K562 (cell line): ENCODE data around the gene KCNJ2. TPM values are rescaled to one million over a fixed set of nuclear protein-coding genes. Genes with fewer than 3 reads are reported as not detected.

Experiments
- ATAC-seq: fragments of 200-7000 bp; cut with Tn5 transposase; 3 replicates; pipeline ENCODE4 v1.9.1; 2020; ENCODE audit warnings: moderate library complexity
- BruUV-seq: library from RNA; stranded (reverse); fragments of 400-500 nt; replicated peaks from 2 replicates; lab custom pipeline; 2021; lab: Mats Ljungman, UMichigan
- CTCF ChIA-PET: fragments of 300-600 bp; formaldehyde crosslinking; extraction: SDS; loops from one replicate; lab custom pipeline; 2021; ENCODE audit warnings: low intra/inter-chr PET ratio; lab: Yijun Ruan, JAX
- POLR2A ChIA-PET: fragments of 300-600, 350-650 bp; sonication (Branson Sonifier 250); formaldehyde crosslinking; extraction: SDS; loops from one replicate; lab custom pipeline; 2021; ENCODE audit warnings: antibody characterized with exemption, inconsistent platforms; lab: Yijun Ruan, JAX
- DNase-seq, 4 experiments: peaks; one replicate each; pipeline versions ENCODE4 v3.0.0 to v3.0.0-alpha.2; 2011 to 2018; ENCODE audit warnings: low spot score in 3 of 4, mixed read lengths in 3 of 4; ENCODE audit errors: extremely low read depth in 1 of 4
- FAIRE-seq: peaks from 2 replicates; lab custom pipeline; 2011; peaks lifted over from hg19 to GRCh38; lab: Jason Lieb, UNC
- H2AFZ ChIP-seq: 2 replicates; pipeline ENCODE4 v1.6.0; 2011; ENCODE audit warnings: low read depth, low read length, control low read depth, inconsistent platforms
- H3K27ac ChIP-seq: fragments of 200-600 bp; 3 replicates; pipeline ENCODE4 v1.8.0; 2011; ENCODE audit warnings: low read depth, mild to moderate bottlenecking, control low read depth, inconsistent platforms, low read length, moderate library complexity, mixed read lengths; ENCODE audit errors: extremely low read depth
- H3K27me3 ChIP-seq, 2 experiments: fragments of 300-600 bp in 1 of 2; 2 replicates in 1 of 2; 3 replicates in 1 of 2; pipeline versions ENCODE4 v1.6.0 to v1.8.0; 2011; ENCODE audit warnings: inconsistent platforms in 2 of 2, low read length in 2 of 2, mild to moderate bottlenecking in 1 of 2, mixed read lengths in 1 of 2, moderate library complexity in 1 of 2; ENCODE audit not compliant: control insufficient read depth in 2 of 2, insufficient read depth in 2 of 2
- H3K36me3 ChIP-seq: fragments of 300-600 bp; 3 replicates; pipeline ENCODE4 v1.8.0; 2011; ENCODE audit warnings: mild to moderate bottlenecking, low read length, inconsistent platforms; ENCODE audit not compliant: control insufficient read depth, insufficient read depth
- H3K4me1 ChIP-seq, 2 experiments: fragments of 200-600 bp in 1 of 2; replicated peaks in 1 of 2; 2 replicates in 1 of 2; 3 replicates in 1 of 2; pipeline versions ENCODE4 v1.5.1 to v1.8.0; 2011; ENCODE audit warnings: inconsistent platforms in 2 of 2, low read length in 2 of 2, mild to moderate bottlenecking in 1 of 2, mixed read lengths in 1 of 2, moderate library complexity in 1 of 2; ENCODE audit not compliant: control insufficient read depth in 2 of 2, insufficient read depth in 2 of 2
- H3K4me2 ChIP-seq: 2 replicates; pipeline ENCODE4 v1.6.1; 2011; ENCODE audit warnings: low read length, control low read depth, inconsistent platforms, mixed read lengths; ENCODE audit not compliant: insufficient read depth
- H3K4me3 ChIP-seq: fragments of 200-600 bp; sonication (generic), shearing (Covaris generic); 2 replicates; pipeline ENCODE4 v1.5.1; 2016; ENCODE audit warnings: control low read depth, inconsistent platforms
- H3K79me2 ChIP-seq: fragments of 200-600 bp; 3 replicates; pipeline ENCODE4 v1.8.0; 2011; ENCODE audit warnings: low read length, inconsistent platforms; ENCODE audit not compliant: control insufficient read depth, insufficient read depth
- H3K9ac ChIP-seq, 2 experiments: 2 replicates each; pipeline versions ENCODE4 v1.6.0 to v1.6.1; 2011; ENCODE audit warnings: low read depth in 2 of 2, low read length in 2 of 2, control low read depth in 1 of 2, inconsistent platforms in 1 of 2, mild to moderate bottlenecking in 1 of 2, mixed read lengths in 1 of 2; ENCODE audit not compliant: insufficient read depth in 1 of 2
- H3K9me1 ChIP-seq: one replicate; pipeline ENCODE4 v1.6.0; 2011; ENCODE audit warnings: inconsistent platforms, mild to moderate bottlenecking, low read length, moderate library complexity; ENCODE audit not compliant: control insufficient read depth, insufficient read depth
- H3K9me3 ChIP-seq: replicated peaks from 2 replicates; pipeline ENCODE4 v1.5.1; 2011; ENCODE audit warnings: low read depth, low read length, inconsistent platforms; ENCODE audit not compliant: control insufficient read depth, insufficient read depth
- H4K20me1 ChIP-seq: replicated peaks from 2 replicates; pipeline ENCODE4 v1.6.1; 2011; ENCODE audit warnings: low read length, inconsistent platforms, mixed read lengths; ENCODE audit not compliant: control insufficient read depth, insufficient read depth
- BCLAF1 ChIP-seq, 2 experiments: fragments of 450-650 bp in 1 of 2; IDR thresholded peaks; 2 replicates each; pipeline ENCODE4 v1.6.1; 2011 to 2017; ENCODE audit warnings: low read depth in 2 of 2, antibody characterized with exemption in 1 of 2, borderline replicate concordance in 1 of 2, low read length in 1 of 2, mild to moderate bottlenecking in 1 of 2, mixed read lengths in 1 of 2; ENCODE audit not compliant: control insufficient read depth in 1 of 2
- CBX3 ChIP-seq, 2 experiments: IDR thresholded peaks; 1 replicate in 1 of 2; 2 replicates in 1 of 2; pipeline ENCODE4 v1.6.1; 2012; ENCODE audit warnings: inconsistent platforms in 2 of 2, low read length in 2 of 2, borderline replicate concordance in 1 of 2, control low read depth in 1 of 2
- CREM ChIP-seq: IDR thresholded peaks from 2 replicates; pipeline ENCODE4 v1.6.1; 2014; ENCODE audit warnings: antibody characterized with exemption, low read depth
- GABPB2 ChIP-seq: fragments of 250-450 bp; sonication (Bioruptor Pico); conservative IDR thresholded peaks from 2 replicates; pipeline ENCODE4 v1.5.1; 2021; ENCODE audit warnings: mild to moderate bottlenecking
- IFI16 ChIP-seq: fragments of 250-450 bp; sonication (Bioruptor Pico); IDR thresholded peaks from 2 replicates; pipeline ENCODE4 v2.1.2; 2022; ENCODE audit warnings: mild to moderate bottlenecking, inconsistent platforms
- MCM3 ChIP-seq: fragments of 450-650 bp; IDR thresholded peaks from 2 replicates; pipeline ENCODE4 v1.6.1; 2016
- RBM34 ChIP-seq: fragments of 200-400 bp; formaldehyde crosslinking; IDR thresholded peaks from 2 replicates; pipeline ENCODE4 v1.6.1; 2018; ENCODE audit warnings: low read length, borderline replicate concordance; ENCODE audit not compliant: insufficient read depth
- ZNF668 ChIP-seq: fragments of 250-450 bp; sonication (Bioruptor Pico); IDR thresholded peaks from 2 replicates; pipeline ENCODE4 v1.8.0; 2022; ENCODE audit warnings: mild to moderate bottlenecking, inconsistent platforms
- WGBS: fragments of 100-300 bp; shearing (Covaris generic); methylation state at CpG from one replicate; pipeline ENCODE4 v1.1.6; 2016; ENCODE audit warnings: low coverage, mixed read lengths; ENCODE audit not compliant: insufficient coverage; ENCODE audit errors: missing lambda C conversion rate; 5-methylcytosine and 5-hydroxymethylcytosine counted together
- in situ Hi-C: fragments of 300-500 bp; cut with MboI; formaldehyde crosslinking; loops from 4 replicates; pipeline ENCODE4 v1.15.0; 2018; ENCODE audit warnings: inconsistent platforms, mixed read lengths
- intact Hi-C: fragments of 100-400 bp; cut with micrococcal nuclease; formaldehyde crosslinking; loops from 2 replicates; pipeline ENCODE4 v1.14.2; 2022
- polyA plus RNA-seq, 8 experiments: library from polyadenylated mRNA; depleted of rRNA in 4 of 8; stranded (reverse) in 5 of 8; unstranded in 3 of 8; fragments of >200 nt; fragmentation: Nextera tagmentation in 2 of 8; fragmentation: Illumina TruSeq in 1 of 8; extraction: Ambion mirVana in 2 of 8; extraction: Trizol in 1 of 8; gene quantifications; 2 replicates each; pipeline versions ENCODE4 v1.2.1 to v1.2.3, GENCODE V29; 2011 to 2014; ENCODE audit warnings: inconsistent platforms in 1 of 8, missing spikeins in 1 of 8
- total RNA-seq, 7 experiments: library from RNA; depleted of rRNA in 6 of 7; stranded (reverse); fragments of >200 nt in 6 of 7; fragmentation: Illumina TruSeq in 2 of 7; extraction: Trizol in 2 of 7; gene quantifications; 2 replicates each; pipeline versions ENCODE4 v1.2.1 to v1.2.3, GENCODE V29; 2011 to 2021; ENCODE audit warnings: low replicate concordance in 1 of 7
- TF ChIP-seq, protein P1 (sequence below): fragments of 450-650 bp; formaldehyde crosslinking; IDR thresholded peaks from 2 replicates; pipeline ENCODE4 v1.4.0; 2022; ENCODE audit warnings: mild to moderate bottlenecking, moderate library complexity

The KCNJ2 gene
- total and polyA plus RNA-seq, 9 of the 15 experiments (the other 6 are each of a cell fraction or from before 2014, with no cell fraction given) = not detected

- H3K79me2 ChIP-seq = no peaks in the 10 kb centered on the region
- no peaks in the 10 kb centered on the region for H3K4me1 ChIP-seq
- ChIA-PET POLR2A (no interaction called here), CTCF (no interaction called here)
- H3K4me2 ChIP-seq = no peak overlapping the region
- H3K9me1 ChIP-seq = no peaks in the 10 kb centered on the region
- H3K9ac ChIP-seq = no peak overlapping the region
- no peaks in the 10 kb centered on the region for H3K27me3 ChIP-seq
- WGBS = 0% methylated on average over 2 of the region's 2 CpGs
- no peak overlapping the region for H3K27ac ChIP-seq
- no peak overlapping the region for H2AFZ ChIP-seq
- intact Hi-C loops = no loop called here
- no peak for ATAC-seq
- no peaks in the 10 kb centered on the region for H3K36me3 ChIP-seq
- in situ Hi-C loops = no loop called here
- no peak for DNase-seq
- TF ChIP-seq IFI16 (CRISPR knock-in tag) (no peak), CBX3 (IDR thresholded peaks at IDR 0.05; ENCODE audit: borderline replicate concordance in 1 of 2, low read length in 2 of 2) (no peak), RBM34 (no peak), MCM3 (no peak), CREM (no peak), BCLAF1 (IDR thresholded peaks at IDR 0.05; ENCODE audit: borderline replicate concordance in 1 of 2, control insufficient read depth in 1 of 2, low read depth in 2 of 2, low read length in 1 of 2) (no peak), GABPB2 (CRISPR knock-in tag) (no peak), ZNF668 (no peak)
- TF ChIP-seq, protein P1, sequence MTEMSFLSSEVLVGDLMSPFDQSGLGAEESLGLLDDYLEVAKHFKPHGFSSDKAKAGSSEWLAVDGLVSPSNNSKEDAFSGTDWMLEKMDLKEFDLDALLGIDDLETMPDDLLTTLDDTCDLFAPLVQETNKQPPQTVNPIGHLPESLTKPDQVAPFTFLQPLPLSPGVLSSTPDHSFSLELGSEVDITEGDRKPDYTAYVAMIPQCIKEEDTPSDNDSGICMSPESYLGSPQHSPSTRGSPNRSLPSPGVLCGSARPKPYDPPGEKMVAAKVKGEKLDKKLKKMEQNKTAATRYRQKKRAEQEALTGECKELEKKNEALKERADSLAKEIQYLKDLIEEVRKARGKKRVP (CRISPR knock-in tag) = no peak
- BruUV-seq = no TSS peak
- H3K4me3 ChIP-seq = no peak overlapping the region
- H3K9me3 ChIP-seq = no peaks in the 10 kb centered on the region; the same call in 1 of the 2 replicates
- FAIRE-seq = no peak
- no peaks in the 10 kb centered on the region for H4K20me1 ChIP-seq
These were observed 21.9 kb downstream of the KCNJ2 start for GRCh38 chr17:70190959-70191805.
